C4-2B (cell line): ENCODE data around the gene BEX3.
A peak's percentile ranks its signal among the peaks of the same experiment; 100 is the strongest.

Experiments
- H3K27ac ChIP-seq: fragments of 450-650 bp; 2 replicates; pipeline ENCODE4 v1.5.1; 2017
- CTCF ChIP-seq: fragments of 450-650 bp; conservative IDR thresholded peaks from 2 replicates; pipeline ENCODE4 v1.5.1; 2017; ENCODE audit warnings: mild to moderate bottlenecking
- ZFX ChIP-seq: fragments of 450-650 bp; IDR thresholded peaks from 2 replicates; pipeline ENCODE4 v1.6.1; 2017

Gene BEX3

DNA sequence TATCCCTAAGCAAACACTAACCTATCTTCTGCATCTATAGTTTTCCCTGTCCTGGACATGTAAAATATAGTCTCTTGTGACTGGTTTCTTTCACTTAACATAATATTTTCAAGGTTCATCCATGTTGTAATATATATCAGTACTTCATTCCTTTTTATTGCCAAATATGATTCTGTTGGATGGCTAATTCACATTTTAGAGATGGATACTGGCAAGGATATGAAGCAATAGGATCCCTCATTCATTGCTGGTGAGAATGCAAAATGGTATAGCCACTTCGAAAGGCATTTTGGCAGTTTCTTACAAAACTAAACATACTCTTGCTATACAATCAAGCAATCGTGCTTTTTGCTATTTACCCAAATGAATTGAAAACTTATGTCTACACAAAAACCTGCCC is 13.3 kb upstream of the BEX3 start:
- TF ChIP-seq CTCF (no peak), ZFX (no peak)
- H3K27ac ChIP-seq = no peak overlapping the region

- no peak overlapping the region for H3K27ac ChIP-seq
- TF ChIP-seq ZFX (no peak), CTCF (no peak)
Measured at GRCh38 chrX:103367502-103367901, 8.8 kb upstream of the BEX3 start.

DNA sequence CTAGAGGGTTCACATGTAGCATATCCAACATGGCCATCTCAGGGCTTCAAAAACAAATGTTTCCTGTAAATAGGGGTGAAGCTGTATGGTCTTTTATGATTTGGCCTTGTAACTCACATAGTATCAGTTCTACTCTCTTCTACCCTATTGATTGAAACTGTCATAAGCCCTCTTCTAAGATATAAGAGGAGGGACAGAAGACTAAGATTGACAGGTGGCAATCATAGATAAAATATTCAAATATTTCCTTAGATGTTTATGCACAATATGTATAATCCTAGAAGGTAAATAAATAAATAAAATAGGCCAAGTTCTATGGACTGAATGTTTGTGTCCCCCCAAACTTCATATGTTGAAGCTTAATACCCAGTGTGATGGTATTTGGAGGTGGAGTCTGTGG is 6.9 kb upstream of the BEX3 start:
- H3K27ac ChIP-seq = no peak overlapping the region
- TF ChIP-seq ZFX (no peak), CTCF (no peak)

DNA sequence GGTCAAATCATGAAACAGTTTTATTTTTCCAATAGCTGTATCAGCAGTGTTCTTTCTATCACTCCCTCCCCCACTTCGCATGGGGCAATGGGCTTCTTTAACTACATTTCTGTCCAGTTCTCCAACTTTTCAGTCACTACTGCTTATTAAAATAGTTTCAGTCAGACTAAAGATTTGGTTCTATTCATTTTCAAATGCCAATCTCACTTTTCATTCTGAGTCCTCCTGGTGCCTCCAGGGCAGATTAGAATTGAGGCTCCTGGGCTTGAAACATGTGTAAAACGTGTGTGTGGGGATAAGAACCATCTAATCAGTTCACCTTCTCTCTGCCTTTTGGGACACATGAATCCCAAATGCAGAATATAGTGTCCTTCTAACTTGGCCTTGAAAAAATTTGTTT is 3.5 kb upstream of the BEX3 start:
- no peak for TF ChIP-seq CTCF
- TF ChIP-seq ZFX = no peak
- no peak overlapping the region for H3K27ac ChIP-seq

DNA sequence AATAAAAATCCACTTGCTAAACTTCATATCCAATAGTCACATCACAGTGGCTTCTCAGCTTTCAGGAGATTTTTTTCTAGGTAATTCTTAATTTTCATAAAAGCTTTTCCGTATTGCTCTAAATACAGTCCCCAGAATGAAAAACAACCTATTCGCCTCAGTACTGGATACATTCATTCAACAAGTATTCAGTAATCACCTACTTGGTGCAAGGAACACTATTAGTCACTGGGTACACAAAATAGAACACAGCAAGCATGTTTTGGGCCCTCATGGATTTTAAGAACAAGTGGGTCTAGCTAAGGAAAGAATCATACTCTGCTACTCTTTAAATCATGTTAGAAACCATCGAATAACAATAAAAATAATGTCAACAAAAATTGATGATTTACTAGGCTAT is 2.8 kb upstream of the BEX3 start:
- no peak overlapping the region for H3K27ac ChIP-seq
- TF ChIP-seq CTCF = no peak
- no peak for TF ChIP-seq ZFX

DNA sequence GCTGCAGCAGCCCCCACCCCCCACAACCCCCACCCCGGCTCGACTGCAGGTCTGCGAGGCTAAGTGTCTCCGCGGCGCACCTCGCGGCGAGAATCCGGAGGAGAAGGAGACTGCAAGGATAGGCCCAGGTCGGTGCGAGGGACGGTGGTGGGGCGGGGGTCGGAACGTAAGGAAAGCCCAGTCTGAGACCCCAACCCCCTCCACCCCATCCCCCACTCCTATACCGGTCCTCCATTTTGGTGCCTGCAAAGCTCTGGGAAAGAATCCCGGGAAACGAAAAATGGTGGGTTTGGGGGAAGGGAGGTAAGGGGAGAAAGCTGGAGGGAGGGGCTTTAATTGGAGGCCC is 614 bp downstream of the BEX3 start:
- peak overlapping the region; percentile 93 for H3K27ac ChIP-seq
- no peak for TF ChIP-seq CTCF
- TF ChIP-seq ZFX = no peak

GRCh38 chrX:103378990-103379389 is 2.7 kb downstream of the BEX3 start:
- no peak for TF ChIP-seq ZFX
- TF ChIP-seq CTCF = no peak
- H3K27ac ChIP-seq = no peak overlapping the region

- TF ChIP-seq CTCF (no peak), ZFX (no peak)
- no peak overlapping the region for H3K27ac ChIP-seq
Measured at GRCh38 chrX:103382877-103383276, 6.5 kb downstream of the BEX3 start.
